Measurements from ENCODE around the gene DOK6. TPM values are rescaled to one million over a fixed set of nuclear protein-coding genes. Genes with fewer than 3 reads are reported as not detected.

The DOK6 gene
- total RNA-seq, 1 experiment from 2014 or later, result not detected

GRCh38 chr18:69727912-69728572 is 327.4 kb downstream of the DOK6 start:
- Histone ChIP-seq H3K9ac (ENCODE audit: low read length) (no peak overlapping the region), H3K9me3 (ENCODE audit: low read length) (no peaks in the 10 kb centered on the region), H3K27me3 (ENCODE audit: low read length) (no peaks in the 10 kb centered on the region), H3K4me1 (ENCODE audit: insufficient read depth, low read length) (no peaks in the 10 kb centered on the region), H3K4me2 (ENCODE audit: low read length) (no peak overlapping the region), H3K27ac (ENCODE audit: low read length) (no peak overlapping the region), H2AFZ (ENCODE audit: low read length) (no peak overlapping the region), H3K4me3 (ENCODE audit: low read length) (no peak overlapping the region), H4K20me1 (ENCODE audit: low read length) (no peaks in the 10 kb centered on the region), H3K79me2 (ENCODE audit: low read length) (no peaks in the 10 kb centered on the region), H3K36me3 (ENCODE audit: low read depth, low read length) (no peaks in the 10 kb centered on the region), H3K9me2 (replicated peaks; ENCODE audit: low read length) (no peaks in the 10 kb centered on the region), H3F3A (ENCODE audit: low read length, unreplicated experiment) (no peaks in the 10 kb centered on the region)
- ChIA-PET CTCF (no interaction called here), POLR2A (ENCODE audit: unreplicated experiment) (no interaction called here)
- no peak for DNase-seq
- no TSS peak for BruUV-seq (replicated peaks)
- TF ChIP-seq CTCF (conservative IDR thresholded peaks at IDR 0.05; ENCODE audit: low read depth, low read length) (no peak), EZH2phosphoT487 (IDR thresholded peaks at IDR 0.05; ENCODE audit: borderline replicate concordance, low read length) (no peak), EZH2 (IDR thresholded peaks at IDR 0.05; ENCODE audit: low read length, unreplicated experiment) (no peak)
- ATAC-seq, result no peak
- intact Hi-C loops (cut with micrococcal nuclease), result no loop called here

- Histone ChIP-seq H2AFZ (ENCODE audit: low read length) (no peak overlapping the region), H3K4me3 (ENCODE audit: low read length) (no peak overlapping the region), H3K27ac (ENCODE audit: low read length) (no peak overlapping the region), H3K36me3 (ENCODE audit: low read depth, low read length) (no peaks in the 10 kb centered on the region), H3F3A (ENCODE audit: low read length, unreplicated experiment) (no peaks in the 10 kb centered on the region), H4K20me1 (ENCODE audit: low read length) (no peaks in the 10 kb centered on the region), H3K4me1 (ENCODE audit: insufficient read depth, low read length) (no peaks in the 10 kb centered on the region), H3K27me3 (ENCODE audit: low read length) (no peaks in the 10 kb centered on the region), H3K9me2 (replicated peaks; ENCODE audit: low read length) (no peaks in the 10 kb centered on the region), H3K9me3 (ENCODE audit: low read length) (no peaks in the 10 kb centered on the region), H3K79me2 (ENCODE audit: low read length) (no peaks in the 10 kb centered on the region), H3K9ac (ENCODE audit: low read length) (no peak overlapping the region), H3K4me2 (ENCODE audit: low read length) (no peak overlapping the region)
- TF ChIP-seq CTCF (conservative IDR thresholded peaks at IDR 0.05; ENCODE audit: low read depth, low read length) (no peak), EZH2phosphoT487 (IDR thresholded peaks at IDR 0.05; ENCODE audit: borderline replicate concordance, low read length) (no peak), EZH2 (IDR thresholded peaks at IDR 0.05; ENCODE audit: low read length, unreplicated experiment) (no peak)
- DNase-seq (no peak), ATAC-seq (no peak)
- POLR2A ChIA-PET (ENCODE audit: unreplicated experiment), result no interaction called here
- intact Hi-C loops (cut with micrococcal nuclease), result no loop called here
- no TSS peak for BruUV-seq (replicated peaks)
- CTCF ChIA-PET, result no interaction called here
Measured at GRCh38 chr18:69730664-69731063, 330.0 kb downstream of the DOK6 start.

DNA sequence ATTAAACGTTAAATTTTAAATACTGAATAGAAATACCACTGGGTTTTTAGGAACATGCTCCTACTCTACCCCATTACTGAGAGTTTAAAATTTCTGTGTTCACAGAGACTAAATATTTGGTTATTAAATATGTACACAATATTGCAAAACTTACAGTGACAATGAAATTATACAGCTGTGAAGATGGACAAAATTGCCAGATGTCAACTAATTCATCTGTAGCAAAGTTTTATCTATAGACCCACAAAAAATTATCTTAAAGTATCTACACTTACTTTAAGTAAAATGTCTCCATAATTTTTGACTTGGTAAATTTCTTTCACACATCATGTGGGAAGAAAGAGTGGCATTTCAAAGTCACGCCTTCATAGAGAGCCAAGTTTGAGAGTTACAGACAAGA is 333.8 kb downstream of the DOK6 start:
- Histone ChIP-seq H3K4me3 (ENCODE audit: low read length) (no peak overlapping the region), H3K4me2 (ENCODE audit: low read length) (no peak overlapping the region), H3K79me2 (ENCODE audit: low read length) (no peaks in the 10 kb centered on the region), H4K20me1 (ENCODE audit: low read length) (no peaks in the 10 kb centered on the region), H3K9ac (ENCODE audit: low read length) (no peak overlapping the region), H3K9me3 (ENCODE audit: low read length) (no peaks in the 10 kb centered on the region), H3K27ac (ENCODE audit: low read length) (no peak overlapping the region), H3F3A (ENCODE audit: low read length, unreplicated experiment) (no peaks in the 10 kb centered on the region), H3K9me2 (replicated peaks; ENCODE audit: low read length) (no peaks in the 10 kb centered on the region), H3K4me1 (ENCODE audit: insufficient read depth, low read length) (no peaks in the 10 kb centered on the region), H3K36me3 (ENCODE audit: low read depth, low read length) (no peaks in the 10 kb centered on the region), H2AFZ (ENCODE audit: low read length) (no peak overlapping the region), H3K27me3 (ENCODE audit: low read length) (no peaks in the 10 kb centered on the region)
- CTCF ChIA-PET, result no interaction called here
- ATAC-seq, result no peak
- no TSS peak for BruUV-seq (replicated peaks)
- POLR2A ChIA-PET (ENCODE audit: unreplicated experiment), result no interaction called here
- DNase-seq, result no peak
- TF ChIP-seq CTCF (conservative IDR thresholded peaks at IDR 0.05; ENCODE audit: low read depth, low read length) (no peak), EZH2 (IDR thresholded peaks at IDR 0.05; ENCODE audit: low read length, unreplicated experiment) (no peak), EZH2phosphoT487 (IDR thresholded peaks at IDR 0.05; ENCODE audit: borderline replicate concordance, low read length) (no peak)
- intact Hi-C loops (cut with micrococcal nuclease), result no loop called here
